Tibial nerve (tissue), 3 donors: ENCODE data around the gene RIIAD1.

Source experiments
- CTCF ChIP-seq, 5 experiments: fragments of 200-600 bp in 3 of 5; fragments of 450-650 bp in 2 of 5; sonication (generic) in 3 of 5; IDR thresholded peaks; one replicate each; pipeline ENCODE4 v1.5.1; 2016 to 2019; ENCODE audit warnings: antibody characterized with exemption in 5 of 5, mild to moderate bottlenecking in 3 of 5, moderate library complexity in 2 of 5
- POLR2A ChIP-seq, 2 donors: fragments of 450-650 bp; IDR thresholded peaks; one replicate each; pipeline ENCODE4 v1.6.1; 2017; ENCODE audit warnings: antibody characterized with exemption in 2 of 2, mild to moderate bottlenecking in 2 of 2, moderate library complexity in 2 of 2

DNA sequence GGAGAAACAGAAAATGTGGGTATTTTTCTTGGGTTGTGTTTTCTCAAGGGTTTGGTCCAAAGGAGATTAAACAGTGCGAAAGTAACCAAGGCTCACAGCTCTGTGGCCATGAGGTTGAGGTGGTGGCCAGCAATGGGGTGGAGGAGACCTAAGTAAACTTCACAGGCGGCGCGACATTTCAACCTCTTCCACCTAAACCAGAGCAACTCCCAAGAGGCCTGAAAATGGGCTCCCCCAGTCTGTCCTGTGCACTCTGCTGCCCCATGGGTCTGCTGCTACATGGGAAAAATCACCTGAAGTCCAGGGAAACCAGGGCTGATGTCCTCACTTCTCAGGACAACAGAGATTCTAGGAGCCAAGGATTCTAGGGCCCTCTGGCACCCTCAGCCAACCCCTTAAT lies 17.1 kb upstream of the RIIAD1 start:
- TF ChIP-seq CTCF (IDR thresholded peaks at IDR 0.05) (no peak), POLR2A (IDR thresholded peaks at IDR 0.05) (no peak)
